ENCODE results near the gene USP36. TPM values are rescaled to one million over a fixed set of nuclear protein-coding genes. Genes with fewer than 3 reads are reported as not detected.
"Not testable (repeated sequence)": the region's sequence is repeated elsewhere in the genome, so short reads cannot be mapped to it uniquely, and the experiment has no call there.

USP36 gene
- total RNA-seq, 6 experiments from 2014 or later: 12.7 to 27.8 (median 18.7) TPM

DNA sequence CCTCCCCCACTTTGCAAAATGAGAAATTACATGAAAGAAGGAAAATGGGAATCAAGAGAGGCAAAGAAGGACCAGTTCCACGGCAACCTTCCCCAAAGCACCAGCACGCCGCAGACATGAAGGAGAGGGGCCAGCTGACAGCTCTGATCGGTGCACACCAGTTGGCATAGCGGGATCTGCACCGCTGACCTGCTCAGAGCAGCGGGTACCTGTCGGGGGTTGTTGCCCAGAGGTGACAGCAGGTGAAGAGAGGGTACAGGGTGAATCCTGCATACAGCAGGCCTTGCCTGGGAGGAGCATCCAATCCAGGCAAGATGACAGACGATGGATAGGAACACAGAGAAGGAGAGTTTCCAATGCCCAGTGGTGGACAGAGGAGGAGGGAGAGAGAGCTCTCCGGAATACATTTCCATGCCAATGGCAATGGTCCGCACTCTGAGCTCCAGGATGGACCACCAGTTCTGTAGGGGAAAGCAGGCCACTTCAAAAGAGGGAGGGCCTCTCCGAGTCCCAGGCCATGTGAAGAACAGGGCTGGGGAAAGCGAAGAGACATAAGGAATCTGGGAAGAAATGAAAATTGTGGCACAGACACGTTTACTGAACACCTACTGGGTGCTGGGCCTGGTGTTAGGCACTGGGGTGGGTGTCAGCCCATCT, 38.4 kb upstream of the USP36 start:
- intact Hi-C loops (cut with DNase I): no loop called here
- Histone ChIP-seq H3K27me3 (no peaks in the 10 kb centered on the region), H3K9me3 (no peaks in the 10 kb centered on the region), H3K4me1 (peaks cover 0 to 3% (median under 1%) of the 10 kb centered on the region in 4 donors), H3K27ac (peak overlapping the region; percentile 63 to 81 (median 64)), H3K4me3 (no peak overlapping the region), H3K36me3 (no peaks in the 10 kb centered on the region)
- ATAC-seq (no peak), DNase-seq (no peak)
- no peak for TF ChIP-seq POLR2A (IDR thresholded peaks at IDR 0.05)
- TF ChIP-seq, protein P1, sequence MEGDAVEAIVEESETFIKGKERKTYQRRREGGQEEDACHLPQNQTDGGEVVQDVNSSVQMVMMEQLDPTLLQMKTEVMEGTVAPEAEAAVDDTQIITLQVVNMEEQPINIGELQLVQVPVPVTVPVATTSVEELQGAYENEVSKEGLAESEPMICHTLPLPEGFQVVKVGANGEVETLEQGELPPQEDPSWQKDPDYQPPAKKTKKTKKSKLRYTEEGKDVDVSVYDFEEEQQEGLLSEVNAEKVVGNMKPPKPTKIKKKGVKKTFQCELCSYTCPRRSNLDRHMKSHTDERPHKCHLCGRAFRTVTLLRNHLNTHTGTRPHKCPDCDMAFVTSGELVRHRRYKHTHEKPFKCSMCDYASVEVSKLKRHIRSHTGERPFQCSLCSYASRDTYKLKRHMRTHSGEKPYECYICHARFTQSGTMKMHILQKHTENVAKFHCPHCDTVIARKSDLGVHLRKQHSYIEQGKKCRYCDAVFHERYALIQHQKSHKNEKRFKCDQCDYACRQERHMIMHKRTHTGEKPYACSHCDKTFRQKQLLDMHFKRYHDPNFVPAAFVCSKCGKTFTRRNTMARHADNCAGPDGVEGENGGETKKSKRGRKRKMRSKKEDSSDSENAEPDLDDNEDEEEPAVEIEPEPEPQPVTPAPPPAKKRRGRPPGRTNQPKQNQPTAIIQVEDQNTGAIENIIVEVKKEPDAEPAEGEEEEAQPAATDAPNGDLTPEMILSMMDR (IDR thresholded peaks at IDR 0.05): no peak
- WGBS (ENCODE audit: insufficient coverage, low coverage, low lambda C conversion rate, missing lambda C conversion rate): 66% methylated on average over 8 of the region's 14 CpGs

DNA sequence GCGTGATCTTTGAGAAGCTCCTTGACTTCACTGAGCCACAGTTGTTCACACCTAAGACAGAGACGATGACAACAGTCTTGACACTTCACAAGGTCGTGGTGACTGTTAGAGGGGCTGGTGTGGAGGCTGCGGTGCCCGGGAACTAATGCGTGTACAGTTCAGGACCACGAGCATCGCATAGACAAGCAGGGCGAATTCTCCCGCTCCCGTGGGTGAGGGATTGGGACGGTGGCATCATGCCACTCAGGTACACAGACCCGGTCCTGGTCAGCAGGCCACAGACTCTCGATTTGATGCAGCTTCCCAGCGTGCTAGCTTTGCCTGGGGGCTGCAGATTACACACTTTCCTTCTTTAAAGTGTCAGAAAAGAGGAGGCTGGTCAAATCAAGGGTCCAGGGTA, 37.6 kb upstream of the USP36 start:
- ATAC-seq (no peak), DNase-seq (no peak)
- peaks cover 0 to 1% (median 0%) of the 10 kb centered on the region in 4 donors for H3K4me1 ChIP-seq
- TF ChIP-seq, protein P1 (IDR thresholded peaks at IDR 0.05): no peak
- TF ChIP-seq POLR2A (IDR thresholded peaks at IDR 0.05): no peak
- intact Hi-C loops (cut with DNase I): no loop called here
- no peaks in the 10 kb centered on the region for H3K36me3 ChIP-seq
- no peaks in the 10 kb centered on the region for H3K27me3 ChIP-seq
- H3K9me3 ChIP-seq: no peaks in the 10 kb centered on the region
- H3K27ac ChIP-seq: no peak overlapping the region
- WGBS (ENCODE audit: insufficient coverage, low coverage, low lambda C conversion rate, missing lambda C conversion rate): 81% methylated on average over 7 of the region's 15 CpGs
- H3K4me3 ChIP-seq: no peak overlapping the region

DNA sequence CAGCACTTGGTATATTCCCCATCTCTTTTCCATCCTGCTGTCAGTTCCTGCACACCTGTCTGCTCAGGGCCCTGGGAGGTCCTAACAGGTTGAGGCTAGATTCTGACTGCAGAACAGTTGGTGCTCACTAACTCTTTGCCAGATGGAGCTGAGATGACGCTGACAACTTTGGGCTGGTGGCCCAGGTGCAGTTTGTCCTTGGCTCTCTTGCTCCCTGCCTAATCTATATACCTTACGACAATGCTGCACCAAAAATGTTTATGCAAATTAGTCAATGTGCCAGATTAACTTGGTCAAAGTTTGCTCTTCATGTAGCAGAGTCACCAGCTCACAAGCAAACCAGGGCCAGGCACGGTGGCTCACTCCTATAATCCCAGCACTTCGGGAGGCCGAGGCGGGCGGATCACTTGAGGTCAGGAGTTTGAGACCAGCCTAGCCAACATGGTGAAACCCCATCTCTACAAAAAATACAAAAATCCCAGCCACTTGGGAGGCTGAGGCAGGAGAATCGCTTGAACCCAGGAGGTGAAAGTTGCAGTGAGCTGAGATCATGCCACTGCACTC, 36.4 kb upstream of the USP36 start:
- H3K4me3 ChIP-seq; H3K9me3 ChIP-seq; H3K36me3 ChIP-seq; ATAC-seq; DNase-seq; H3K27me3 ChIP-seq; intact Hi-C loops (cut with DNase I); H3K4me1 ChIP-seq; H3K27ac ChIP-seq: not testable (repeated sequence)
- WGBS (ENCODE audit: insufficient coverage, low coverage, low lambda C conversion rate, missing lambda C conversion rate): 91% methylated on average over 7 of the region's 8 CpGs

DNA sequence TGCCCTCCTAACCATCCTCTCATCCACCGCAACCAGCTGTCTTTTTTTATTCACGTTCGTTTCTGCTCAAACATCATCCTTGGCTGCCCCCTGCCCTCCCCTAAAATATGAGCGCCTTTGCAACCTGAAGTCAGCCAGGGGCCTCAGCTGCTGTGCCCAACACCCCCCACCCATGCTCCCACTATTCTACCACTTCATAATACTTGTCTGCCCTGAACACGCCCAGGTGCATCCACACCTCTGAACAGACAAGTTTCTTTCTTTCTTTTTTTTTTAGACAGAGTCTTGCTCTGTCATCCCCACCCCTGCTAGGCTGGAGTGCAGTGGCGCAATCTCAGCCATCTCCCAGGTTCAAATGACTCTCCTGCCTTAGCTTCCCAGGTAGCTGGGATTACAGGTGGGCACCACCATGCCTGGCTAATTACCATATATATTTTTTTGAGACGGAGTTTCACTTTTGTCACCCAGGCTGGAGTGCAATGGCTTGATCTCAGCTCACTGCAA, 35.5 kb upstream of the USP36 start:
- no peak for DNase-seq
- no peak for ATAC-seq
- 60% methylated on average over 7 of the region's 7 CpGs for WGBS (ENCODE audit: insufficient coverage, low coverage, low lambda C conversion rate, missing lambda C conversion rate)
- H3K9me3 ChIP-seq: no peaks in the 10 kb centered on the region
- no peaks in the 10 kb centered on the region for H3K36me3 ChIP-seq
- peak overlapping the region in 1 of 3 donors; percentile 51 for H3K27ac ChIP-seq
- H3K4me3 ChIP-seq: no peak overlapping the region
- no peak for TF ChIP-seq POLR2A (IDR thresholded peaks at IDR 0.05)
- TF ChIP-seq, protein P1 (IDR thresholded peaks at IDR 0.05): no peak
- no peaks in the 10 kb centered on the region for H3K4me1 ChIP-seq
- intact Hi-C loops (cut with DNase I): no loop called here
- no peaks in the 10 kb centered on the region for H3K27me3 ChIP-seq

DNA sequence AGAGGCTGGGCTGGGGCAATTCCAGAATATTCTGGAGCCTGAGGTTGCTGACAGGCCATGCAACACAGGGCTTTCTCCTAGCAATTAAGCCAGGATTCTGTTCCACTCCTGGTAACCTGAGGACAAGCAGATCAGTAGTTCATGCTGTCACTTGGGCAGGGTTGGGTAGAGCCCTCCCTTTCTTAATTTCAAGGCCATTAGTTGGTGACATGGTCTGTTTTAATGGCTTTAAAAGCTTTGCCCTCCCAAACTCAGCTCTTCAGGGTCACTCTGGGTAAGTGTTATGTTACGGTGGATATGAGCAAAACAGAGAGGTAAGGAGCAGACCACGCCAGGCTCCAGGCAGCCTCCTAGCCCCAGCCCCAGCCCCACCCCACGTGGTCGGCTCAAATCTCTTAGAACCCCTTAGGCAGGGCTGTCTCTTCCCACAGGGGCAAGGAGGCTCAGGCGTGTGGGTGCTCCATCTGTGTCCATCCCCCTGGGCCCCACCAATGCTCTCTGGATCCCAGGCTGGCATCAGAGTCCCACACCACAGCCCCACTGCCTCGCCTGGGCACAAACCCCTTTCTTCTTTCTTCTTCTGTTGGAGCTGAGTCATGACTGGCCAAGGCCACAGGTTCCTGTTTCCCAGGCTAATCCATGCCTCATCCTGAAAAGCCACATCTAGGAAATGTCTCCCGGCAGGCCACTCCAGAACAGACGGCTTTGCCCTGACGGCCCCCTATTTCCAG, 34.9 kb upstream of the USP36 start:
- WGBS (ENCODE audit: insufficient coverage, low coverage, low lambda C conversion rate, missing lambda C conversion rate): 30% methylated on average over 4 of the region's 9 CpGs
- peak; percentile 13 to 41 (median 28) for ATAC-seq
- Histone ChIP-seq H3K9me3 (no peaks in the 10 kb centered on the region), H3K36me3 (no peaks in the 10 kb centered on the region), H3K27ac (peak overlapping the region in 1 of 3 donors; percentile 51), H3K27me3 (no peaks in the 10 kb centered on the region), H3K4me3 (no peak overlapping the region), H3K4me1 (no peaks in the 10 kb centered on the region)
- intact Hi-C loops (cut with DNase I): no loop called here
- DNase-seq: no peak
- TF ChIP-seq POLR2A (IDR thresholded peaks at IDR 0.05): no peak

All from right lobe of liver (tissue), 6 donors.